ENCODE measurements around the gene PHTF1.

The PHTF1 gene

DNA sequence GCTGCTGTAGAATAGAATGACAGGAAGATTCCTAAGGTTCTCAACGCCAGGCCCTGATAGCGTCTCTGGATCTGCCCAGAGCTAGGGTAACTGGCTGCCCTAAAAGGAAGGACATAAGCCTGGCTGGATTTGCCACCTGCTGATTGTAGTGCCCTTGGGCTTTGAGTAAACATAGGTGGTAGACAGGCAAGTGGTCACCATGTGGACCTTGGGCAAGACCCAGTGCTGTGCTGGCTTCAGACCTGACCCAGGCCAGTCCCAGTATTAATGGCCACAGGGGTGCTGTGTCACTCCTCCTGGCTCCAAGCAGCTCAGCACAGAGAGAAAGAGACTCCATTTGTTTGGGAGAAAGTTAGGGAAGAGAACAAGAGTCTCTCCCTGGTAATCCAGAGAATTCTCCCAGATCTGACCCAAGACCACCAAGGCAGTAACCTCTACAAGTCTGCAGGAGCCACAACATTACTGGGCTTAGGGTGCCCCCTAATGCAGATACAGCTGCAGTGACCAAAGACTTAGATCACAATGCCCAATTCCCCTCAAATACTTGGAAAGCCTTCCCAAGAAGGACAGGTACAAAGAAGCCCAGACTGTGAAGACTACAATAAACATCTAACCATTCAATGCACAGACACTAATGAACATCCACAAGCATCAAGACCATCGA is 44.5 kb downstream of the PHTF1 start:
- no peak for DNase-seq

DNA sequence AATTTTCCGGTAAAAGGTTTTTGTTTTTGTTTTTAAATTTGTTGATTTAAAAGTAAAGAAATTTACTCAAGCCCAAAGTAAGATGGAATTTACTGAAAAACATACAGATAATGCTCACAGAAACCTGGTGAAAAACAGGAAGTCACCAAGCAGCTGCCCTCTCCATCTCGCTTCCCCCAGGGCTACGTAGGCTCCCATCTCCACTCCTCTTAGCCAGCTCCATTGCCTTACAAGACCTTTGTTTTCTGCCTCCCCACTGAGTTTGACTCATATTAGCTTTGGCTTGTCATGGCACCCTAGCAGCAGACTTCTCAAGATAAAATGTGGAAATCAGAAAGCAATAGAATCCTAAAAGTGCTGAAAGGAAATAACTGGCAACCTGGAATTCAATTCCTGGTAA is 57.9 kb downstream of the PHTF1 start:
- no peak for DNase-seq

DNA sequence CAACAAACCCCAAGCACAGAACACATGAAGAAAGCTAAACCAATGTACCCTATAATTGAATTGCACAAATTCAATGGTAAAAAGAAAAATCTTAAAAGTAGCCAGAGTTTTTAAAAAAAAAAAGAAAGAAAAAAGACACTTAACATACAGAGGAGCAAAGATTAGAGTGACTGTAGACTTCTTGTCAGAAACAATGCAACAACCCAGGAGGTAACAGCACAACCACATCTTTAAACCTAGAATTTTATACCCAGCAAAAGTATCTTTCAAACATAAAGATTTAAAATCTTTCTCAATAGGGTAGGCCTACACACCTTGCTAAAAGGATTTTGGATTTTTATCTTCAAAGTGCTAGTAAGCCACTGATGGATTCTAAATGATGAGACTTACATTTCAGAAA is 64.4 kb downstream of the PHTF1 start:
- DNase-seq = no peak

DNA sequence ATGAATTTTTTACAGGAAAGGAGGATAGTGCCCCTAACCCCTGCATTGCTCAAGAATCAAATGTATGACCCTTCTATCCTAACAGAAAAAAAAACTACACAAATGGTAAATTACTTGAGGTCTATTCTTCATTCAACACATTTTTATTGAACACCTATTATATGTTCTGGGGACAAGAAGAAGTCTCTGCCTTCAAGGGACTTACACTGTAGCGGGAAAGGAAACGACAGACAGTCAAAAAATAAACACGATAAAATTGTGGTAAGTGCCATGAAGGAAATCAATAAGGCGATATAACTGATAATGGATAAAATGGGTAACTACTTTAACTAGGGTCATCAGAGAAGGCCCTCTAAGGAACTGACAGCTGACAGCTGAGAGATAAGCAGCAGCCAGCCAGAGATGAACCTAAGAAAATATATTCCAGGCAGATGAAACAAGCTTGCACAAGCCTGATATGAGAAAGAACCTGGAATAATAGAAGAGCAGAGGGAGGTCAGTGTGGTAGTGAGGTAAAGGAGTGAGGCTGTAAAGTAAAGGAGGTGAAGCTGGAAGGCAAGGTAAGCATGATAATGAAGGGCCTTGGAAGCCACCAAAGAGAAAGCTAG is 66.4 kb downstream of the PHTF1 start:
- DNase-seq = no peak

DNA sequence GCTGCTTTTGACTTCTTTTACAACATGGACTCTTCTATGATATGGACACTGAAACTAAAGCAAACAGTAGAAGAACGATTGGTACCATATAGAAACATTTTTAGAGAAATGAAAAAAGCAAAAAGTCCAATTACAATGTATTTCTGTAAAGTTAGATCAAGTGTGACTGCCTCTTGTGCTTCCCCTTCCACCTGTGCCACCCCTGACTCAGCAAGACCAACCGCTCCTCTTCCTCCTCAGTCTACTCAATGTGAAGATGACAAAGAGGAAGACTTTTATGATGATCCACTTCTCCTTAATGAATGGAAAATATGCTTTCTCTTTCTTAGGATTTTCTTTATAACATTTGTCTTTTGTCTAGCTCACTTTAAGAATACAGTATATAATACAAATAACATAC is 66.9 kb downstream of the PHTF1 start:
- no peak for DNase-seq

DNA sequence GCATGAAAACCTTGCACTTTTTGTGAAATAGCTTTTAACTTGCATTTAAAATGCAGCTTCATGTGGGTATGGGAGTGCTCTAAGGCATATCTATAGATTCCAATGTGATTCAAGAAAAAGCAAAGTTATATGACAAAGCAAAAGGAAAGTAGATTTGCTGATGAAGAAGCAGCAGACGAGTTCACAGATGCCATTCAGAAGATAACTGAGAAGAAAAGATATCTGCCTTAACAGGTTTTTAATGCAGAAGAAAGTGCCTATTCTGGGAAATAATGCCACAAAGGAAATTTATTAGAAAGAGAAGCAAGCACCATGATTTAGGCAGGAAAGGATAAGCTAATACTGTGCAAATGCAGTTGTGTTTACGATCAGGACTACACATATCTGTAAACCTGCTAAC is 68.1 kb downstream of the PHTF1 start:
- no peak for DNase-seq

DNA sequence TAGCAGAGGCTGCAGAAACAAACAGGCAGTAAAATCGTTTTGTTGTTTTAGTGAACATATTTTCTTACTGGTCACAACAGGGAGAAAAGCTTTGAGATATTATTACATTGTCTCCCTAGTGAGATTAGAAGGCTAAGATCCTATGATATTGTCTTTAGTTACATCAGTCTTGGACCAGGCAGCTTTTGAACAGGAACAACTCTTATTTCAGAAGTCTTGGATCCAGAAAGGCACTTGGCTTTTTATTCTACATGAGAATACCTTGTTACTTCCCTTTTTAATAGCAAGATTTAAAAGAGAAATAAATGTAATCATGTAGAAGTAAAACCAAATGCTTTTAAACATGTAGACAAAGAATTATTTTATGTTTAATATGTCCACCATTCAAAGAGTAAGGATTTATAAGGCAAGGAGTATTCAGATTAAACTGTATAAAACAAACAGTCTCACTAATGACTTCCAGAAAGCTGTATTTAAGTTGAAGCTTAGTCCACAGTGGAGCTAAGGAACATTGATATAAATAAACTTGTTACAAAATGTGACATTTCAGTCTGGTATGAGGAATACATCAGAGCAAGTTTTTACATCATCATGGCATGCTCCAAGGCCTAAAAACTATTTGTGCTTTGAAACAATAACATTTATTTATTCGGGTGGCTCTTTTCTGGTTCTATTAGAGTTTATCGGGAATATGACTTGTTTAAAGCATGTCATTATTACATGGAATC is 72.2 kb downstream of the PHTF1 start:
- no peak for DNase-seq

DNA sequence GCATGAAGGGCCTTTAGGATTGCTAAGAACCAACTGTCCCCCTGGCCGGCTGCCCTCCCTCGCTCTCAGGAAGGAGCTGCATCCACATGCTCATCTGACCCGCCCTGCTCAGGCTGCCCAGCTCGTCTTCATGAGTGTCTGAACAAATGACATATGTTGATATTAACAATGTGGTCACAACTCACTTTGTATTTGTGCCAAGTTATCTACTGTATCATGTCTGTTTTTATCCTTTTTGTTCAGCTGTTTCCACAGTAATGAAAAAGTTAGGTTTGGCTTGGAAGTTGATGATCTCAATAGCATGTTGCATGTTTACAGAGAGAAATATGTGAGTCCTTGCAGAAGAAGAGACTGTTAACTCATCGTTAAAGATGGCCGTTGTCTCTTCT is 75.1 kb downstream of the PHTF1 start:
- no peak for DNase-seq

DNA sequence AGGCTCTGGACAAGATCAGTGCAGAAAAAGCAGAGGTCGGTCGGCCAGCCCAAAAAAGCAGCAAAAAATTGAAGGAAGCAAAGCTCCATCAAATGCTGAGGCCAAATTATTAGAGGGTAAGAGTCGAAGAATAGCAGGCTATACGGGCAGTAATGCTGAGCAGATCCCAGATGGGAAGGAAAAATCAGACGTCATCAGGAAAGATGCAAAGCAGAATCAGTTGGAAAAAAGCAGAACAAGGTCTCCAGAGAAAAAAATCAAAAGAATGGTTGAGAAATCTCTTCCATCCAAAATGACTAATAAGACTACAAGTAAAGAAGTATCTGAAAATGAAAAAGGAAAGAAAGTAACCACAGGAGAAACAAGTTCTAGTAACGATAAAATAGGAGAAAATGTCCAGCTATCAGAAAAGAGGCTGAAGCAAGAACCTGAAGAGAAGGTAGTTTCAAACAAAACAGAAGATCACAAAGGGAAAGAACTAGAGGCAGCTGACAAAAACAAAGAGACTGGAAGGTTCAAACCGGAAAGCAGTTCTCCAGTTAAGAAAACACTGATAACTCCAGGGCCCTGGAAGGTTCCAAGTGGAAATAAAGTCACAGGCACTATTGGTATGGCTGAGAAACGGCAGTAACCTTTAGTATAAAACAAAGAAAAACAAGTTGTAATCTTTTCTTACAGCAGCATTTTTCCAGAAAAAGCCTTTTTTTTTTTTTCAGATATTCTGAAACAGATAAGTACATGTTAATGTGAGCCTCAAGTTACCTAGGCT is 75.7 kb downstream of the PHTF1 start:
- no peak for DNase-seq

DNA sequence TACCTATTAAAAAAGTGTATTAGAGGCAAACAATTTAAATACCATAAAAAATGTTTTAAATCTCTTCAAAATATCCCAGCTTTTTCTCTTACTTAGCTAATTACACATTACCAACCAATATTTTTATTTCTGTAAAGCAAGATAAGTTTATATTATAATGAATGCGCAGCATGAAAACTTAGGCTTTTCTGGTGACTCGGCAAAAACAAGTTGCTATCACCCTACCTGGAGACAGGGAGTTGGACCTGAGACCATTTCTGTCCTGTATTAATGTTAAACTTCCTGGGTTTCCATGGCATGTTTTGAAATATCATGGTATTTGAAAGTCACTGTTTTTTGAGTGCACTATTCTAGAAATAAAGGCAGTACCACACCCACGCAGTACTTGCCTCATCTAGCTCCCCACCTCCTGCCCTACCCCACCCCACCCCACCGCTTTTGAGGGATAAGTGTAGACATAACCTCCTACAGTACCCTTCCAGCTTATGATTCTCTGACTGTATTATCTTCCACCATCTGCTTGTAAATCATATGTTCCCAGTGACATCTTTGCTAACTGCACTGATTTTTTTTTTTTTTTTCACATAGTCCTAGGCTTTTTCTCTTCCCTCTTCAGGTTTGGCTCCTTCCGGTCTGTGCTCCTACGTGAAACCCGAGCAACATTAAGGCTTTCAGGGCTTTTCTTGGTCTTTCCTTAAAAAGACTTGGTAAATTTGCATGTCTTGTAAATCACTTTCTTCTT is 77.5 kb downstream of the PHTF1 start:
- DNase-seq = no peak

DNA sequence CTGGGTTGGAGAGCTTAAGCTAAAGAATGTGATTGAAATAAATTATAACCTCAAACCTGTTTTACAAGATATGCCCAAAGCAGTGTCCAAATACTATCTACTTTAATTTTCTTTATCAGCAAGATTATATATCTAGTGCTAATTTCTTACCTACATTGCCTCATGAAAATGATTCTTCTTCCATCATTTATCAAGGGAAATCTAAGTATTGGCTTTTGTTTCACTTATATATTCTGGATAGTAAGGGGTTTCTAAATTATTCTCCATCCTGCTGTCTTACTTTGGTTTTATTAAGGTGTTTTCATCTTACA is 81.2 kb downstream of the PHTF1 start:
- no peak for DNase-seq

DNA sequence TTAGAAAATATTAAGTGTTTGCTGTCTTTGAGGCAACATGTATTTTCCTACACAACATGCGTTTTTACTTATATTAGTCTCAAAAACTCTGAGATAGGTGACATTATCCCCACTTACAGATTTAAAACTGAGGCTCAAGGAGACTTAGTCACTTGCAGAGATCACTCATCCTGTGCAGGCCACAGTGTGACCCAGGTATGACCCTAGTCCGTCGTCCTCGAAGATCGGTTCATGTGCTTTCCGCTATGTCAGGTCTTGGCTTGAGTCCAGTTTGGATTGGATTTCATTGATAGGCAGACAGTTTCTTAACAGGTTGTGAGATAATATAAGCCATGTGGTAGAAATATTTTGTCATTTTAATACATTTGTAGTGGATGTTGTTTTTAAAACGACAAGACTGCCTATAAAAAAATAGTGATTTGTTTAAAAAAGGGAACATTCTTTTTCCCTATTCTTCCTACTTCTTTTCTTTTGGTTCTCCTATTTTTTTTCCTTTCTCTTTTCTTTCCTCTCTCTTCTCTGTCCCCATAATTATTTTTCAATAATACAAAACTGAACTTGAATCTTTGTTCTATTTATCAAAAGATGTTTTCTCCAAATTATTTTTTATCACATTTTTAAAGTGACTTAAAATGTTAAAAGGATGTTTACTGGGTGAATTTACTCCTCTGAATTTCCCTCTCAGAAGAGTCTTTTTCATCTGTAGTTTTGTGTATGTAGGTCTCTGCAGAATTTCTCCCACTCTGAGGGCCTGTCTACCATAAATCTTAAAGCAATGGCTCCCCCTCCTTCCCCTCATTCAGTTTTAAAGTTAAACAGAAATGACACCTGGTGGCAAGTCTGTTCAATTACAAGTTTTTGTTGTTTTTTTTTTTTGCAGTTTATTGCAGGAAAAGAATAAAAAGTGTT is 81.8 kb downstream of the PHTF1 start:
- DNase-seq = no peak

DNA sequence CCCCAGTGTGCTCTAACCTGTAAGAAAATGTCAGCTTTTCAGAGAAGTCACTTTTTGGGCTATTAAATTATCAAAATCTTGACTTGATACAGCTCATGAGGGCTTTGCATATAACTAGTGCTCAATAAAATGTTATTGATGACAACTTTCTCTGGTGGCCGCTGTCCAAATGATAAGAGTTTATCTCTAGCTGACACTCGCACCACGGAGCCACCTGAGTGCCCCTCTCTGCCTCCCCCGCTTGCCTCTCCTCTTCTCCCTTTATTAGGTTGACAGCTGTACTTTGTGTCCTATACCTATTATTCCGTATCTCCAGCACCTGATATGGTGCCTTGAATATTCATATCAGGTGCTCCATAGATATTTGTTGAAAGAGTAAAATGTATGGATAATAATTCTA is 82.8 kb downstream of the PHTF1 start:
- DNase-seq = no peak

DNA sequence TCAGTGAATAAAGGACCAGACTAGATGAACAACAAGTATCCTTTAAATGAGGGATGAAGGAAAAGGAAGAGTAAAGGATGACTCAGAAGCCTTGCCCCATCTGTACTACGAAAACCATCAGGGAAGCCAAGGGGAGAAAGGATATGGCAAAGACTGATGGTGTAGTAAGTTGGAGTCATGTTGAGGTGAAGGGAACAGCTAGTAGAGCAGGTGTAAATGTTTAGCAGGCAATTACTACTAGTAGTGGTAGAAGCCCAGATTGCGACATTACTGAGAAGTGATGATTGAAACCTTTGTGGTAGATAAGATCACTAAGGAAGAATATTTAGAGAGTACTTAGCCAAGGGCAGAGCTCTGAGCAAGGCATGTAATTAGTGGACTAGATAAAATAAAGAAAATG is 84.0 kb downstream of the PHTF1 start:
- DNase-seq = no peak

DNA sequence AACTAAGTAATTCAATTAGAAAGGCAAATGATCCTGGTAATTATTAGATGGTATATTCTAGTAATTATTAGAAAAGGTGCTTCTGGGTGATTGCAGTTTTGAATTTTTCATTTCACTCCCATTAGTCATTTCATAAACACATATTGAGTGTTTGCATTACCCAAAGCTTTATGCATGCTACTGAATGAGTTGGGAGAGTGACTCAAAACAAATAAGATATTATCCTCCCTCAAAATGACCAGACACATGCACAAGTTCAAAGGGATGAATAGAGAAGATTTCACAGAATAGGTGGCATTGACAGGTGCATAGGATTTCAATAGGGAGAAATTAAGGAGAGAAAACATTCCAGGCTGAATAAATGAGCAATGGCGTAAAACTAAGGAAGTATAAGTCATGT is 84.7 kb downstream of the PHTF1 start:
- DNase-seq = no peak

DNA sequence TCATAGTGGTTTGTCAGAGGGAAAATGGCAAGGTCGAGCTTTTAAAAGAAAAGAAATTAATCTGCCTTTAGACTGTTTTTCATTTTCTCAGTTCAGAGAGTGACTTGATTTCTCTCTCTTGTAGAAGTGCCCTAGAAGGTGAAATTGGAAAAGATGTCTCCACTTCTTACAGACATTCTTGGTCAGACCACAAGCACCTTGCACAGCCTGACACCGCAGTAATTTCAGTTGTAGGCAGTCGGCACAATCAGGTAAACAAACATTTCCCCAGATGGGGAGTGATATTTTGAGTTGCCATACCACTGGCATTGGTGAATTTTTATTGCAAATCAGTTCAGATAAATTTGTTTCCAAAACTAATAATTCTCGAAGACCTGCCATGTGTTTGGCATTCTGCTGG is 86.8 kb downstream of the PHTF1 start:
- no peak for DNase-seq

DNA sequence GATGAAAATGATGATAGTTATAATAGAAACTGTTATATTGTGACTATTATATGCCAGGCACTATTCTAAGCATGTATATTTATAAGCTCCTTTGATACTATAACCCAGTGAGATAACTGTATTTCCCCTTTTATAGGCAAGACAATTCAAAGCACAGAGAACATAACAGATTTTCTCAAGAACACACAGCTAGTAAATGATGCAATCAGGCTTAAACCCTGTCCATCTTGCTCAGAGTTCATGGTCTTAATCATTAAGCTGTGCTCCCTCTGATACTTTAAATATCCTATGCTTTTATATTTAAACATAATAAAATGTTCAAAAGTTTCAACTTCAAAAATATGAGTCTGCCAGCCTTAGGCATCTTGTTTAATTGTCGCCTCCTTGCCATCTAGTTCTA is 88.6 kb downstream of the PHTF1 start:
- DNase-seq = no peak

DNA sequence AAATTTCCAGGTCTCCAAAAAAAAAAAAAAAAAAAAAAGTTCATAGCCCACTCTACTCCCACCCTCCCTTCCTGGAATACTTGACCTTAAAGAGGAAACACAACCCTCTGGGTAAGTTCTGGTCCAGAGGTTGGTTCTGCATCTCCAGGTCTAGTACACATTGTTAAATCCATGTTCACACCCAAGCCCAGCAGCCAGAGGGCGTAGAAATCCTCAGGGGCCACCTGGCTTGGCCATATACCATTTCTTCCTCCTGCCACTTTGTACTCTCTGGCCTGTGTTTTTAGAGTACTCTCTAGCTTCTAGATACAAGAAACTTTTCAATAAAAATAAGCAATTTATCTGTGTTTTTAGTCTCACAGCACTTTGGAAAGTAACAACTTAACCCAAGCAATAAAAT is 89.3 kb downstream of the PHTF1 start:
- no peak for DNase-seq

DNA sequence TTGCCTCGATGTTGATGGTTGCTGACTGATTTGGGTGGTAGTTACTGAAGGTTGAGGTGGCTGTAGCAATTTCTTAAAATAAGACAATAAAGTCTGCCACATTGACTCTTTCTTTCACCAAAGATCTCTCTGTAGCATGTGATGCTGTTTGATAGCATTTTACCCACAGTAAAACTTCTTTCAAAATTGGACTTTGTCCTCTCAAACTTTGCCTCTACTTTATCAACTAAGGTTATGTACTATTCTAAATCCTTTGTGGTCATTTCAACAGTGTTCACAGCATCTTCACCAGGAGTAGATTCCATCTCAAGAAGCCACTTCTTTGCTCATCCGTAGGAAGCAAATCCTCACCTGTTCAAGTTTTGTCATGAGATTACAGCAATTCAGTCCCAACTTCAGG is 93.2 kb downstream of the PHTF1 start:
- no peak for DNase-seq

DNA sequence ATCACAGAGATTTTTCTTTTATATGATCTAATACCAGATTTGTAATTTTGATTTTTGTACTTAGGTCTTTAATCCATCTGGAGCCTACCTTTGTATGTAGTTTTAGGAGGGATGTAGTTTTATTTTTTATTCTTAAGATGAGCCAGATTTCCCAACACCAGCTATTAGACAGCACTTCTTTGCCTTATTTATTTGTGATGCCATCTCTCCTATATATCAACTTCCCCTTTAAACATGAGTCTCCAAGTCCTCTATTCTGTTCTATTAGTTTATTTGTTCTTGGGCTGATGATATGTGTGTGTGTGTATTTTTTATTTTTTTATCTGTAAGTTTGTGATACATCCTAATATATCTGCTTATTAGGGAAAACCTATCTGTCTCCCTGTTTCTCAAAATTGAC is 94.2 kb downstream of the PHTF1 start:
- DNase-seq = no peak

DNA sequence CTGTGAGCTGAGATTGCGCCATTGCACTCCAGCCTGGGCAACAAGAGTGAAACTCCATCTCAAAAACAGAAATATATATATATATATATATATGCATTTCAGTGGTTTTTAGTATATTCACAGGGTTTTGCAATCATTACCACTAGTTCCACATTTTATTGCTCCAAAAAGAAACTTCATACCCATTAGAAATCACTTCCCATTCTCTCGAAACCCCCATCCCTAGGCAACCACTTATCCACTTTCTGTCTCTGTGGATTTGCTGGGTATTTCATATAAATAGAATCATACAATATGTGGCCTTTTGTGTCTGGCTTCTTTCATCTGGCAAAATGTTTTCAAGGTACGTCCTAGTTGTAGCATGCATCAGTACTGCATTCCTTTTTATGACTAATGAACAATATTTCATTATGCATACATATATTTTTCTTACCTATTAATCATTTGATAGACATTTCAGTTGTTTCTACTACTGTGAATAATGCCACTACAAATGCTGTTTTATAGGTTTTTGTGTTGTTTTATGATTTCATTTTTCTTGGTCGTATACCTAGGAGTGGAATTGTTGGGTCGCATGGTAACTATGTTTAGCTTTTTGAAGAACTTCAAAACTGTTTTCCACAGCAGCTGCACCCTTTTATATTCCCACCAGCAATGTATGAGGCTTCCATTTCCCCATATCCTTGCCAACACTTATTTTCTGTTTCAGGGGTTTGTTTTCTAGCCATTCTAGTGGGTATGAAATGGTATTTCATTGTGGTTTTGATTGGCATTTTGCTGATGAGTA is 95.9 kb downstream of the PHTF1 start:
- no peak for DNase-seq
